Gastrocnemius medialis (tissue), 4 donors: ENCODE measurements around the gene NKAP.

Source experiments
- POLR2A ChIP-seq, 2 donors: fragments of 450-650 bp; IDR thresholded peaks; one replicate each; pipeline ENCODE4 v1.6.1; 2017; ENCODE audit warnings: antibody characterized with exemption in 2 of 2, mild to moderate bottlenecking in 2 of 2, moderate library complexity in 2 of 2
- TF ChIP-seq, protein P1 (sequence below), 5 experiments: fragments of 450-650 bp in 3 of 5; fragments of 200-600 bp in 2 of 5; sonication (generic) in 2 of 5; IDR thresholded peaks in 4 of 5; conservative IDR thresholded peaks in 1 of 5; 1 replicate in 4 of 5; 2 replicates in 1 of 5; pipeline ENCODE4 v1.5.1; 2016 to 2019; ENCODE audit warnings: antibody characterized with exemption in 5 of 5, mild to moderate bottlenecking in 3 of 5, moderate library complexity in 3 of 5

DNA sequence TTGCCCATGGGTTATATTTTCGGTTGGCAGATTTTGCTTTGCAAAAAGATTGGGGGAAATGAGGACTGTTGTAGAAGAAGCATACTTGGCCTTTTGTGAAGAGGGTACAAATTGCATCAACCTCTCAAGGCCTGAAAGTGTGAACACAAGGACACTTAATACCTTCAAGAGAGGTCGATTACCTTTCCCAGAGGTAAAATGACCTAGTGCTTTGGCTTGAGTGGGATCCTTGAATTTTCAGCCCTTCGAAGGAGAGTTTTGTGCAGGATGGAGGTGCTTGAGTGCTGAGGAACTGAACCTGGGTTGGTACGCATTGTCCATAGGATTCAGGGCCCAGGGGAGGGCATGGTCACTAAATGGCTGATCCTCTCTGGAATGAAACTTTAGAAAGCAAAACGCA is 27.6 kb upstream of the NKAP start:
- TF ChIP-seq, protein P1, sequence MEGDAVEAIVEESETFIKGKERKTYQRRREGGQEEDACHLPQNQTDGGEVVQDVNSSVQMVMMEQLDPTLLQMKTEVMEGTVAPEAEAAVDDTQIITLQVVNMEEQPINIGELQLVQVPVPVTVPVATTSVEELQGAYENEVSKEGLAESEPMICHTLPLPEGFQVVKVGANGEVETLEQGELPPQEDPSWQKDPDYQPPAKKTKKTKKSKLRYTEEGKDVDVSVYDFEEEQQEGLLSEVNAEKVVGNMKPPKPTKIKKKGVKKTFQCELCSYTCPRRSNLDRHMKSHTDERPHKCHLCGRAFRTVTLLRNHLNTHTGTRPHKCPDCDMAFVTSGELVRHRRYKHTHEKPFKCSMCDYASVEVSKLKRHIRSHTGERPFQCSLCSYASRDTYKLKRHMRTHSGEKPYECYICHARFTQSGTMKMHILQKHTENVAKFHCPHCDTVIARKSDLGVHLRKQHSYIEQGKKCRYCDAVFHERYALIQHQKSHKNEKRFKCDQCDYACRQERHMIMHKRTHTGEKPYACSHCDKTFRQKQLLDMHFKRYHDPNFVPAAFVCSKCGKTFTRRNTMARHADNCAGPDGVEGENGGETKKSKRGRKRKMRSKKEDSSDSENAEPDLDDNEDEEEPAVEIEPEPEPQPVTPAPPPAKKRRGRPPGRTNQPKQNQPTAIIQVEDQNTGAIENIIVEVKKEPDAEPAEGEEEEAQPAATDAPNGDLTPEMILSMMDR (IDR thresholded peaks at IDR 0.05 in 4 of 5, conservative IDR thresholded peaks at IDR 0.05 in 1 of 5), result no peak
- TF ChIP-seq POLR2A (IDR thresholded peaks at IDR 0.05), result no peak
